Keratinocyte (primary cell): Measurements from ENCODE around the gene S100A11. TPM values are rescaled to one million over a fixed set of nuclear protein-coding genes. Genes with fewer than 3 reads are reported as not detected.

Experiments used
- DNase-seq: peaks from one replicate; pipeline ENCODE4 v3.0.0-alpha.2; 2011; ENCODE audit warnings: low read depth, missing footprints, low spot score
- FAIRE-seq: peaks from 2 replicates; lab custom pipeline; 2011; peaks lifted over from hg19 to GRCh38; lab: Jason Lieb, UNC
- H2AFZ ChIP-seq: 2 replicates; pipeline ENCODE4 v1.6.0; 2012; ENCODE audit warnings: low read length, control low read depth, inconsistent platforms; ENCODE audit not compliant: control insufficient read depth
- H3K27ac ChIP-seq: 2 replicates; pipeline ENCODE4 v1.5.1; 2011; ENCODE audit warnings: low read length; ENCODE audit not compliant: control insufficient read depth, insufficient read depth
- H3K27me3 ChIP-seq: 3 replicates; pipeline ENCODE4 v1.6.0; 2011; ENCODE audit warnings: low read length; ENCODE audit not compliant: control insufficient read depth, insufficient read depth; ENCODE audit errors: extremely low read depth
- H3K36me3 ChIP-seq, 2 experiments: 2 replicates in 1 of 2; 3 replicates in 1 of 2; pipeline ENCODE4 v1.5.1; 2011; ENCODE audit warnings: low read length in 2 of 2, mild to moderate bottlenecking in 1 of 2; ENCODE audit not compliant: control insufficient read depth in 2 of 2, insufficient read depth in 2 of 2; ENCODE audit errors: extremely low read depth in 1 of 2
- H3K4me1 ChIP-seq: 3 replicates; pipeline ENCODE4 v1.5.1; 2011; ENCODE audit warnings: low read length; ENCODE audit not compliant: control insufficient read depth, insufficient read depth; ENCODE audit errors: extremely low read depth
- H3K4me2 ChIP-seq: 3 replicates; pipeline ENCODE4 v1.6.0; 2011; ENCODE audit warnings: low read depth, low read length; ENCODE audit not compliant: control insufficient read depth, insufficient read depth; ENCODE audit errors: extremely low read depth
- H3K4me3 ChIP-seq, 3 experiments: fragments of 200-600 bp in 1 of 3; sonication (generic) in 1 of 3; 2 replicates in 2 of 3; 3 replicates in 1 of 3; pipeline ENCODE4 v1.5.1; 2011 to 2016; ENCODE audit warnings: low read length in 3 of 3, mild to moderate bottlenecking in 3 of 3, control low read depth in 2 of 3, inconsistent platforms in 1 of 3, low read depth in 1 of 3, mixed read lengths in 1 of 3, mixed run types in 1 of 3, moderate library complexity in 1 of 3; ENCODE audit not compliant: control insufficient read depth in 2 of 3, insufficient read depth in 2 of 3; ENCODE audit errors: extremely low read depth in 1 of 3
- H3K79me2 ChIP-seq: 2 replicates; pipeline ENCODE4 v1.6.0; 2012; ENCODE audit warnings: low read length; ENCODE audit not compliant: control insufficient read depth, insufficient read depth
- H3K9ac ChIP-seq: 3 replicates; pipeline ENCODE4 v1.6.0; 2011; ENCODE audit warnings: low read length; ENCODE audit not compliant: control insufficient read depth, insufficient read depth; ENCODE audit errors: extremely low read depth
- H3K9me1 ChIP-seq: 3 replicates; pipeline ENCODE4 v1.6.0; 2011; ENCODE audit warnings: low read length; ENCODE audit not compliant: control insufficient read depth, insufficient read depth; ENCODE audit errors: extremely low read depth
- H3K9me3 ChIP-seq: 2 replicates; pipeline ENCODE4 v1.5.1; 2012; ENCODE audit warnings: low read depth, low read length; ENCODE audit not compliant: control insufficient read depth
- H4K20me1 ChIP-seq: 3 replicates; pipeline ENCODE4 v1.6.0; 2011; ENCODE audit warnings: low read length; ENCODE audit not compliant: control insufficient read depth, insufficient read depth; ENCODE audit errors: extremely low read depth
- EZH2 ChIP-seq: IDR thresholded peaks from one replicate; pipeline ENCODE4 v1.6.1; 2012; ENCODE audit warnings: inconsistent platforms, mild to moderate bottlenecking, low read length, moderate library complexity
- dilution Hi-C: fragments of 300-500 bp; cut with MboI; formaldehyde crosslinking; loops from one replicate; pipeline ENCODE4 v1.7.0; 2020; ENCODE audit warnings: low sequenced_read_pairs; ENCODE audit not compliant: extremely low pct_ligation_motif_present
- polyA plus RNA-seq, 5 experiments: library from polyadenylated mRNA; depleted of rRNA in 3 of 5; stranded (reverse) in 3 of 5; stranded (forward) in 1 of 5; unstranded in 1 of 5; fragments of >200 nt; gene quantifications; 1 replicate in 1 of 5; 2 replicates in 3 of 5; 3 replicates in 1 of 5; pipeline versions ENCODE4 v1.2.1 to v1.2.3, GENCODE V29; 2011 to 2012; ENCODE audit warnings: missing spikeins in 2 of 5, low read depth in 1 of 5, low replicate concordance in 1 of 5
- TF ChIP-seq, protein P1 (sequence below), 3 experiments: IDR thresholded peaks in 1 of 3; conservative IDR thresholded peaks in 1 of 3; optimal IDR thresholded peaks in 1 of 3; 2 replicates in 2 of 3; 3 replicates in 1 of 3; pipeline versions ENCODE3 to v1.5.1; 2011; ENCODE audit warnings: low read length in 3 of 3, mild to moderate bottlenecking in 3 of 3, moderate library complexity in 2 of 3, control low read depth in 1 of 3, inconsistent platforms in 1 of 3; ENCODE audit not compliant: insufficient read depth in 2 of 3; ENCODE audit errors: extremely low read depth in 1 of 3

S100A11 gene
- polyA plus RNA-seq, 1 donor (not counting 4 experiments of a cell fraction or from before 2014, with no cell fraction given) = 3,230 TPM

GRCh38 chr1:152071123-152071522 lies 34.3 kb upstream of the S100A11 start:
- H3K79me2 ChIP-seq = no peaks in the 10 kb centered on the region
- FAIRE-seq = no peak
- dilution Hi-C loops = no loop called here
- no peak for TF ChIP-seq EZH2
- TF ChIP-seq, protein P1, sequence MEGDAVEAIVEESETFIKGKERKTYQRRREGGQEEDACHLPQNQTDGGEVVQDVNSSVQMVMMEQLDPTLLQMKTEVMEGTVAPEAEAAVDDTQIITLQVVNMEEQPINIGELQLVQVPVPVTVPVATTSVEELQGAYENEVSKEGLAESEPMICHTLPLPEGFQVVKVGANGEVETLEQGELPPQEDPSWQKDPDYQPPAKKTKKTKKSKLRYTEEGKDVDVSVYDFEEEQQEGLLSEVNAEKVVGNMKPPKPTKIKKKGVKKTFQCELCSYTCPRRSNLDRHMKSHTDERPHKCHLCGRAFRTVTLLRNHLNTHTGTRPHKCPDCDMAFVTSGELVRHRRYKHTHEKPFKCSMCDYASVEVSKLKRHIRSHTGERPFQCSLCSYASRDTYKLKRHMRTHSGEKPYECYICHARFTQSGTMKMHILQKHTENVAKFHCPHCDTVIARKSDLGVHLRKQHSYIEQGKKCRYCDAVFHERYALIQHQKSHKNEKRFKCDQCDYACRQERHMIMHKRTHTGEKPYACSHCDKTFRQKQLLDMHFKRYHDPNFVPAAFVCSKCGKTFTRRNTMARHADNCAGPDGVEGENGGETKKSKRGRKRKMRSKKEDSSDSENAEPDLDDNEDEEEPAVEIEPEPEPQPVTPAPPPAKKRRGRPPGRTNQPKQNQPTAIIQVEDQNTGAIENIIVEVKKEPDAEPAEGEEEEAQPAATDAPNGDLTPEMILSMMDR (optimal IDR thresholded peaks at IDR 0.05 in 1 of 3, IDR thresholded peaks at IDR 0.05 in 1 of 3, conservative IDR thresholded peaks at IDR 0.05 in 1 of 3; ENCODE audit: extremely low read depth in 1 of 3, insufficient read depth in 2 of 3, low read length in 3 of 3) = no peak
- no peaks in the 10 kb centered on the region for H3K9me1 ChIP-seq
- H3K9ac ChIP-seq = no peak overlapping the region
- no peaks in the 10 kb centered on the region for H3K27me3 ChIP-seq
- H3K4me1 ChIP-seq = no peaks in the 10 kb centered on the region
- H4K20me1 ChIP-seq = no peaks in the 10 kb centered on the region
- H3K9me3 ChIP-seq = no peaks in the 10 kb centered on the region
- H3K4me3 ChIP-seq = no peak overlapping the region
- H2AFZ ChIP-seq = no peak overlapping the region
- H3K27ac ChIP-seq = no peak overlapping the region
- no peak for DNase-seq
- H3K4me2 ChIP-seq = no peak overlapping the region
- H3K36me3 ChIP-seq = no peaks in the 10 kb centered on the region

- no peaks in the 10 kb centered on the region for H3K36me3 ChIP-seq
- DNase-seq (no peak), FAIRE-seq (no peak)
- H2AFZ ChIP-seq = no peak overlapping the region
- no peak overlapping the region for H3K4me2 ChIP-seq
- no peak overlapping the region for H3K27ac ChIP-seq
- dilution Hi-C loops = no loop called here
- no peaks in the 10 kb centered on the region for H4K20me1 ChIP-seq
- no peak for TF ChIP-seq EZH2
- TF ChIP-seq, protein P1 (optimal IDR thresholded peaks at IDR 0.05 in 1 of 3, IDR thresholded peaks at IDR 0.05 in 1 of 3, conservative IDR thresholded peaks at IDR 0.05 in 1 of 3; ENCODE audit: extremely low read depth in 1 of 3, insufficient read depth in 2 of 3, low read length in 3 of 3) = no peak
- H3K79me2 ChIP-seq = no peaks in the 10 kb centered on the region
- no peaks in the 10 kb centered on the region for H3K9me3 ChIP-seq
- H3K4me1 ChIP-seq = no peaks in the 10 kb centered on the region
- no peak overlapping the region for H3K9ac ChIP-seq
- H3K9me1 ChIP-seq = no peaks in the 10 kb centered on the region
- no peak overlapping the region for H3K4me3 ChIP-seq
- no peaks in the 10 kb centered on the region for H3K27me3 ChIP-seq
Measured at GRCh38 chr1:152067929-152068328, 31.1 kb upstream of the S100A11 start.
